ENCODE results near the gene COG4.

Gene COG4

DNA sequence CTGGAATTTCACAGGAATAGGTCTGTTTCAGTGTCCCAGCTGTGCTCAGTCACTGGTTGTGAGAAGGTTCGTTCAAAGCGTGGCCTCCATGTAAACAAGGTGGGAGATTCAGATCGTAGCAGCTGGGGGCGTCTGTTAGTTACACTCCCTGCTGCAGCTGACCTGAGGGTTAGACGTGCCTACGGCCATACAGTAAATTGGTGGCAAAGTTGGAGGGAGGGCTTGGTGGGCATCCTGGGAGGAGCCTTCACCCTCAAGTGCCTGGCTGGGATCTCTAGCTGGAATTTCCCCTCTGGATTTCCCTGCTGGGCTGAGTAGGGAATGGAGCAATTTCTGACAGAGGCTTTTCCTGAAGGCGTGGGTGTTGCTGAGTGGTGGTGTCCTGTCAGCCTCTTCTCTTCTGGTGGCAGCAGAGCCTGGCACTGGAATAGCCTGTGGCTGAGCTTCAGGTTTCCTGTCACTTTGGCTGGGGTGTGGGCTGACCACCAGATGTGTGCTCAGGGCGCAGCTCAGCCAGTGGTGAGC lies 62.6 kb downstream of the COG4 start:
- no peaks in the 10 kb centered on the region for H3K4me1 ChIP-seq (ENCODE audit: control insufficient read depth, insufficient read depth, low read length)
- no peak overlapping the region for H3K27ac ChIP-seq (ENCODE audit: extremely low read depth, low read depth, low read length)
- TF ChIP-seq ZNF776 (tag by site-specific recombination; IDR thresholded peaks at IDR 0.05; ENCODE audit: borderline replicate concordance) (no peak), ZNF266 (tag by site-specific recombination; IDR thresholded peaks at IDR 0.05; ENCODE audit: low read depth) (no peak), ZIC2 (tag by site-specific recombination; IDR thresholded peaks at IDR 0.05) (peak; percentile 23; the same call in 1 of the 2 replicates), YY2 (tag by site-specific recombination; IDR thresholded peaks at IDR 0.05) (no peak), EGR2 (tag by site-specific recombination; IDR thresholded peaks at IDR 0.05; ENCODE audit: low read depth) (peak; percentile 48)
- H3K9me3 ChIP-seq (ENCODE audit: control insufficient read depth, insufficient read depth, low read depth, low read length): no peaks in the 10 kb centered on the region
- H3K36me3 ChIP-seq (ENCODE audit: control insufficient read depth in 2 of 2, insufficient read depth in 1 of 2, low read length in 2 of 2): peaks cover 0 to 11% of the 10 kb centered on the region in 2 experiments; a peak in 2 of 3 replicates
- CTCF ChIA-PET: interaction anchor here (0.7 to 1.0 kb wide), 2 partner anchors 12 to 79 kb away, joined by 3 to 7 read pairs; no protein-coding TSS in a partner anchor
- no peak overlapping the region for H3K4me3 ChIP-seq (ENCODE audit: low read depth, low read length)
- POLR2A ChIA-PET: interaction anchor here (1.5 kb wide), 1 partner anchor 79 kb away, joined by 6 read pairs; no protein-coding TSS in a partner anchor

DNA sequence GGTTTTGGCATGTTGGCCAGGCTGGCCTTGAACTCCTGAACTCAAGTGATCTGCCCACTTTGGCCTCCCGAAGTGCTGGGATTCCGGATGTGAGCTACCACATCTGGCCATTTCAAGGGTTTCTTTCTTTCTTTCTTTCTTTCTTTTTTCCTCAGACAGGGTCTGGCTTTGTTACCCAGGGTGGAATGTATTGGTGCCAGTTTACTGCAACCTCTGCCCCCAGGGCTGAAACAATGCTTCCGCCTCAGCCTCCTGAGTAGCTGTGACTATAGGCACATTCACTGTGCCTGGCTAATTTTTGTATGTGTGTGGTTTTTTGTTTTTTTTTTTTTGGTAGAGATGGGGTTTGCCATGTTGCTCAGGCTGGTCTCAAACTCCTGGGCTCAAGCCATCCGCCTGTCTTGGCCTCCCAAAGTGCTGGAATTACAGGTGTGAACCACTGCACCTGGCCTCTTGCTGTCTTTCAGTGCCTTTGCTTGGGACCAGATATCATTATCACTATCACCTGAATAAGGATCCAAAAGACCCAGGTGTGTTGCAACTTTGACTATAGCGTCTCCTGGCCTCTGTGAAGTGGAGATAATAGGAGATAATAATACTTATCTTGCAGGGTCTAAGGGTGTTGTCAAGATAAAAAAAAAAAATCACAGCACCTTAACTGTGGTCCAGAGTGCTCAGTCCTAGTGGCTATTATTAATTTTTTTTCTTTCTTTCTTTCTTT lies 65.7 kb downstream of the COG4 start:
- Histone ChIP-seq H3K27ac (ENCODE audit: extremely low read depth, low read depth, low read length) (no peak overlapping the region), H3K4me1 (ENCODE audit: control insufficient read depth, insufficient read depth, low read length) (no peaks in the 10 kb centered on the region), H3K9me3 (ENCODE audit: control insufficient read depth, insufficient read depth, low read depth, low read length) (no peaks in the 10 kb centered on the region), H3K4me3 (ENCODE audit: low read depth, low read length) (no peak overlapping the region), H3K36me3 (ENCODE audit: control insufficient read depth in 2 of 2, insufficient read depth in 1 of 2, low read length in 2 of 2) (no peaks in the 10 kb centered on the region; a peak in 1 of 3 replicates)
- ChIA-PET POLR2A (interaction anchor here (0.6 kb wide), 1 partner anchor 99 kb away, joined by 3 read pairs; no protein-coding TSS in a partner anchor), CTCF (no interaction called here)
- TF ChIP-seq, protein P1, sequence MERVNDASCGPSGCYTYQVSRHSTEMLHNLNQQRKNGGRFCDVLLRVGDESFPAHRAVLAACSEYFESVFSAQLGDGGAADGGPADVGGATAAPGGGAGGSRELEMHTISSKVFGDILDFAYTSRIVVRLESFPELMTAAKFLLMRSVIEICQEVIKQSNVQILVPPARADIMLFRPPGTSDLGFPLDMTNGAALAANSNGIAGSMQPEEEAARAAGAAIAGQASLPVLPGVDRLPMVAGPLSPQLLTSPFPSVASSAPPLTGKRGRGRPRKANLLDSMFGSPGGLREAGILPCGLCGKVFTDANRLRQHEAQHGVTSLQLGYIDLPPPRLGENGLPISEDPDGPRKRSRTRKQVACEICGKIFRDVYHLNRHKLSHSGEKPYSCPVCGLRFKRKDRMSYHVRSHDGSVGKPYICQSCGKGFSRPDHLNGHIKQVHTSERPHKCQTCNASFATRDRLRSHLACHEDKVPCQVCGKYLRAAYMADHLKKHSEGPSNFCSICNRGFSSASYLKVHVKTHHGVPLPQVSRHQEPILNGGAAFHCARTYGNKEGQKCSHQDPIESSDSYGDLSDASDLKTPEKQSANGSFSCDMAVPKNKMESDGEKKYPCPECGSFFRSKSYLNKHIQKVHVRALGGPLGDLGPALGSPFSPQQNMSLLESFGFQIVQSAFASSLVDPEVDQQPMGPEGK (tag by site-specific recombination; IDR thresholded peaks at IDR 0.05): no peak
- TF ChIP-seq ZNF23 (tag by site-specific recombination; IDR thresholded peaks at IDR 0.05; ENCODE audit: borderline replicate concordance) (no peak), SP3 (tag by site-specific recombination; IDR thresholded peaks at IDR 0.05) (no peak), ZNF623 (tag by site-specific recombination; IDR thresholded peaks at IDR 0.05) (no peak), ZNF473 (tag by site-specific recombination; IDR thresholded peaks at IDR 0.05) (no peak), KLF16 (tag by site-specific recombination; IDR thresholded peaks at IDR 0.05) (no peak), ZNF660 (tag by site-specific recombination; IDR thresholded peaks at IDR 0.05) (no peak), ZNF521 (tag by site-specific recombination; IDR thresholded peaks at IDR 0.05) (no peak), KLF10 (tag by site-specific recombination; IDR thresholded peaks at IDR 0.05) (no peak), ZNF341 (tag by site-specific recombination; IDR thresholded peaks at IDR 0.05; ENCODE audit: low read depth) (no peak), ZFP69B (tag by site-specific recombination; IDR thresholded peaks at IDR 0.05) (no peak), FEZF1 (tag by site-specific recombination; IDR thresholded peaks at IDR 0.05) (no peak), ZNF169 (tag by site-specific recombination; IDR thresholded peaks at IDR 0.05) (no peak), ZNF416 (tag by site-specific recombination; IDR thresholded peaks at IDR 0.05) (no peak)
- TF ChIP-seq, protein P2, sequence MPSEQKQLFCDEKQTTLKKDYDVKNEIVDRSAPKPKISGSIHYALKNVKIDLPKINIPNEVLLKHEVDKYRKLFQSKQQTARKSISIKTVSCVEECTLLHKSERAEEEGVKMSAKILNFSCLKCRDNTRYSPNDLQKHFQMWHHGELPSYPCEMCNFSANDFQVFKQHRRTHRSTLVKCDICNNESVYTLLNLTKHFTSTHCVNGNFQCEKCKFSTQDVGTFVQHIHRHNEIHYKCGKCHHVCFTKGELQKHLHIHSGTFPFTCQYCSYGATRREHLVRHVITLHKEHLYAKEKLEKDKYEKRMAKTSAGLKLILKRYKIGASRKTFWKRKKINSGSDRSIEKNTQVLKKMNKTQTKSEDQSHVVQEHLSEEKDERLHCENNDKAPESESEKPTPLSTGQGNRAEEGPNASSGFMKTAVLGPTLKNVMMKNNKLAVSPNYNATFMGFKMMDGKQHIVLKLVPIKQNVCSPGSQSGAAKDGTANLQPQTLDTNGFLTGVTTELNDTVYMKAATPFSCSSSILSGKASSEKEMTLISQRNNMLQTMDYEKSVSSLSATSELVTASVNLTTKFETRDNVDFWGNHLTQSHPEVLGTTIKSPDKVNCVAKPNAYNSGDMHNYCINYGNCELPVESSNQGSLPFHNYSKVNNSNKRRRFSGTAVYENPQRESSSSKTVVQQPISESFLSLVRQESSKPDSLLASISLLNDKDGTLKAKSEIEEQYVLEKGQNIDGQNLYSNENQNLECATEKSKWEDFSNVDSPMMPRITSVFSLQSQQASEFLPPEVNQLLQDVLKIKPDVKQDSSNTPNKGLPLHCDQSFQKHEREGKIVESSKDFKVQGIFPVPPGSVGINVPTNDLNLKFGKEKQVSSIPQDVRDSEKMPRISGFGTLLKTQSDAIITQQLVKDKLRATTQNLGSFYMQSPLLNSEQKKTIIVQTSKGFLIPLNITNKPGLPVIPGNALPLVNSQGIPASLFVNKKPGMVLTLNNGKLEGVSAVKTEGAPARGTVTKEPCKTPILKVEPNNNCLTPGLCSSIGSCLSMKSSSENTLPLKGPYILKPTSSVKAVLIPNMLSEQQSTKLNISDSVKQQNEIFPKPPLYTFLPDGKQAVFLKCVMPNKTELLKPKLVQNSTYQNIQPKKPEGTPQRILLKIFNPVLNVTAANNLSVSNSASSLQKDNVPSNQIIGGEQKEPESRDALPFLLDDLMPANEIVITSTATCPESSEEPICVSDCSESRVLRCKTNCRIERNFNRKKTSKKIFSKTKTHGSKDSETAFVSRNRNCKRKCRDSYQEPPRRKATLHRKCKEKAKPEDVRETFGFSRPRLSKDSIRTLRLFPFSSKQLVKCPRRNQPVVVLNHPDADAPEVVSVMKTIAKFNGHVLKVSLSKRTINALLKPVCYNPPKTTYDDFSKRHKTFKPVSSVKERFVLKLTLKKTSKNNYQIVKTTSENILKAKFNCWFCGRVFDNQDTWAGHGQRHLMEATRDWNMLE (tag by site-specific recombination; conservative IDR thresholded peaks at IDR 0.05; ENCODE audit: low read depth): no peak
- TF ChIP-seq, protein P3, sequence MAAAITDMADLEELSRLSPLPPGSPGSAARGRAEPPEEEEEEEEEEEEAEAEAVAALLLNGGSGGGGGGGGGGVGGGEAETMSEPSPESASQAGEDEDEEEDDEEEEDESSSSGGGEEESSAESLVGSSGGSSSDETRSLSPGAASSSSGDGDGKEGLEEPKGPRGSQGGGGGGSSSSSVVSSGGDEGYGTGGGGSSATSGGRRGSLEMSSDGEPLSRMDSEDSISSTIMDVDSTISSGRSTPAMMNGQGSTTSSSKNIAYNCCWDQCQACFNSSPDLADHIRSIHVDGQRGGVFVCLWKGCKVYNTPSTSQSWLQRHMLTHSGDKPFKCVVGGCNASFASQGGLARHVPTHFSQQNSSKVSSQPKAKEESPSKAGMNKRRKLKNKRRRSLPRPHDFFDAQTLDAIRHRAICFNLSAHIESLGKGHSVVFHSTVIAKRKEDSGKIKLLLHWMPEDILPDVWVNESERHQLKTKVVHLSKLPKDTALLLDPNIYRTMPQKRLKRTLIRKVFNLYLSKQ (tag by site-specific recombination; IDR thresholded peaks at IDR 0.05; ENCODE audit: borderline replicate concordance): no peak
- TF ChIP-seq, protein P4, sequence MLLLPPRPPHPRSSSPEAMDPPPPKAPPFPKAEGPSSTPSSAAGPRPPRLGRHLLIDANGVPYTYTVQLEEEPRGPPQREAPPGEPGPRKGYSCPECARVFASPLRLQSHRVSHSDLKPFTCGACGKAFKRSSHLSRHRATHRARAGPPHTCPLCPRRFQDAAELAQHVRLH (tag by site-specific recombination; IDR thresholded peaks at IDR 0.05): no peak
- TF ChIP-seq, protein P5, sequence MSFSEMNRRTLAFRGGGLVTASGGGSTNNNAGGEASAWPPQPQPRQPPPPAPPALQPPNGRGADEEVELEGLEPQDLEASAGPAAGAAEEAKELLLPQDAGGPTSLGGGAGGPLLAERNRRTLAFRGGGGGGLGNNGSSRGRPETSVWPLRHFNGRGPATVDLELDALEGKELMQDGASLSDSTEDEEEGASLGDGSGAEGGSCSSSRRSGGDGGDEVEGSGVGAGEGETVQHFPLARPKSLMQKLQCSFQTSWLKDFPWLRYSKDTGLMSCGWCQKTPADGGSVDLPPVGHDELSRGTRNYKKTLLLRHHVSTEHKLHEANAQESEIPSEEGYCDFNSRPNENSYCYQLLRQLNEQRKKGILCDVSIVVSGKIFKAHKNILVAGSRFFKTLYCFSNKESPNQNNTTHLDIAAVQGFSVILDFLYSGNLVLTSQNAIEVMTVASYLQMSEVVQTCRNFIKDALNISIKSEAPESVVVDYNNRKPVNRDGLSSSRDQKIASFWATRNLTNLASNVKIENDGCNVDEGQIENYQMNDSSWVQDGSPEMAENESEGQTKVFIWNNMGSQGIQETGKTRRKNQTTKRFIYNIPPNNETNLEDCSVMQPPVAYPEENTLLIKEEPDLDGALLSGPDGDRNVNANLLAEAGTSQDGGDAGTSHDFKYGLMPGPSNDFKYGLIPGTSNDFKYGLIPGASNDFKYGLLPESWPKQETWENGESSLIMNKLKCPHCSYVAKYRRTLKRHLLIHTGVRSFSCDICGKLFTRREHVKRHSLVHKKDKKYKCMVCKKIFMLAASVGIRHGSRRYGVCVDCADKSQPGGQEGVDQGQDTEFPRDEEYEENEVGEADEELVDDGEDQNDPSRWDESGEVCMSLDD (tag by site-specific recombination; IDR thresholded peaks at IDR 0.05): no peak
